HepG2 (cell line): ENCODE results near the gene LSM14B. TPM values are rescaled to one million over a fixed set of nuclear protein-coding genes. Genes with fewer than 3 reads are reported as not detected.

Experiments used
- BHLHE40 ChIP-seq: IDR thresholded peaks from 2 replicates; pipeline ENCODE4 v1.6.1; 2011; ENCODE audit warnings: low read length, improper control_type of control experiment
- ELF3 ChIP-seq: IDR thresholded peaks from 2 replicates; pipeline ENCODE4 v1.6.1; 2016; ENCODE audit warnings: missing genetic modification reagents, missing compliant biosample characterization
- HOXA3 ChIP-seq: sonication (generic); formaldehyde crosslinking; IDR thresholded peaks from 2 replicates; pipeline ENCODE4 v1.5.0; 2020; ENCODE audit warnings: missing genetic modification reagents
- KDM5B ChIP-seq: sonication (generic); formaldehyde crosslinking; IDR thresholded peaks from 2 replicates; pipeline ENCODE4 v1.4.0; 2020; ENCODE audit warnings: missing genetic modification reagents, mild to moderate bottlenecking, borderline replicate concordance
- NR2F6 ChIP-seq, 2 experiments: IDR thresholded peaks; 2 replicates each; pipeline ENCODE4 v1.6.1; 2016; ENCODE audit warnings: antibody characterized with exemption in 1 of 2, mild to moderate bottlenecking in 1 of 2
- RCOR2 ChIP-seq: IDR thresholded peaks from 2 replicates; pipeline ENCODE4 v1.6.1; 2016; ENCODE audit warnings: missing biosample characterization, missing genetic modification reagents
- REST ChIP-seq, 2 experiments: IDR thresholded peaks; 2 replicates each; pipeline ENCODE4 v1.6.1; 2011 to 2012; ENCODE audit warnings: low read length in 2 of 2, borderline replicate concordance in 1 of 2, low read depth in 1 of 2, mild to moderate bottlenecking in 1 of 2, moderate library complexity in 1 of 2
- SP4 ChIP-seq: sonication (generic); formaldehyde crosslinking; IDR thresholded peaks from 2 replicates; pipeline ENCODE4 v1.8.1; 2023; ENCODE audit warnings: mild to moderate bottlenecking, missing genetic modification reagents
- ZC3H13 ChIP-seq: sonication (generic); formaldehyde crosslinking; IDR thresholded peaks from 2 replicates; pipeline ENCODE4 v1.8.1; 2023; ENCODE audit warnings: mild to moderate bottlenecking, missing genetic modification reagents, moderate library complexity
- ZFP1 ChIP-seq: IDR thresholded peaks from 2 replicates; pipeline ENCODE4 v1.6.1; 2016
- ZMAT3 ChIP-seq: sonication (generic); formaldehyde crosslinking; conservative IDR thresholded peaks from 2 replicates; pipeline ENCODE4 v1.7.0; 2021; ENCODE audit warnings: missing genetic modification reagents
- ZNF558 ChIP-seq: sonication (generic); formaldehyde crosslinking; IDR thresholded peaks from 2 replicates; pipeline ENCODE4 v1.9.0; 2022; ENCODE audit warnings: mild to moderate bottlenecking, missing genetic modification reagents, borderline replicate concordance
- ZNF564 ChIP-seq: sonication (generic); formaldehyde crosslinking; IDR thresholded peaks from 2 replicates; pipeline ENCODE4 v1.8.1; 2023; ENCODE audit warnings: mild to moderate bottlenecking, missing genetic modification reagents
- ZNF567 ChIP-seq: sonication (generic); formaldehyde crosslinking; IDR thresholded peaks from 2 replicates; pipeline ENCODE4 v1.8.1; 2023; ENCODE audit warnings: mild to moderate bottlenecking, missing genetic modification reagents, borderline replicate concordance
- ZNF607 ChIP-seq: sonication (generic); formaldehyde crosslinking; IDR thresholded peaks from 2 replicates; pipeline ENCODE4 v1.5.1; 2020; ENCODE audit warnings: missing genetic modification reagents, mild to moderate bottlenecking, borderline replicate concordance
- ZSCAN22 ChIP-seq: sonication (generic); formaldehyde crosslinking; IDR thresholded peaks from 2 replicates; pipeline ENCODE4 v1.4.0; 2020; ENCODE audit warnings: mild to moderate bottlenecking, missing genetic modification reagents
- polyA plus RNA-seq, 8 experiments: library from polyadenylated mRNA; depleted of rRNA in 3 of 8; stranded (reverse) in 7 of 8; unstranded in 1 of 8; fragments of >200 nt; fragmentation: Illumina TruSeq in 4 of 8; extraction: Trizol in 4 of 8; gene quantifications; 2 replicates each; pipeline versions ENCODE4 v1.2.1 to v1.2.3, GENCODE V29; 2011 to 2016; ENCODE audit warnings: low read depth in 4 of 8, missing spikeins in 1 of 8, mixed read lengths in 1 of 8; ENCODE audit not compliant: insufficient read depth in 1 of 8
- total RNA-seq, 5 experiments: library from RNA; depleted of rRNA; stranded (reverse); fragments of >200 nt; fragmentation: Illumina TruSeq; extraction: Trizol; gene quantifications; 2 replicates each; pipeline ENCODE4 v1.2.3, GENCODE V29; 2016; ENCODE audit warnings: low read depth in 1 of 5
- TF ChIP-seq, protein P1 (sequence below): sonication (generic); formaldehyde crosslinking; IDR thresholded peaks from 2 replicates; pipeline ENCODE4 v1.5.1; 2020; ENCODE audit warnings: mild to moderate bottlenecking, moderate library complexity, missing genetic modification reagents
- TF ChIP-seq, protein P2 (sequence below): sonication (generic); formaldehyde crosslinking; IDR thresholded peaks from 2 replicates; pipeline ENCODE4 v1.5.0; 2020; ENCODE audit warnings: missing genetic modification reagents
- TF ChIP-seq, protein P3 (sequence below): sonication (generic); formaldehyde crosslinking; IDR thresholded peaks from 2 replicates; pipeline ENCODE4 v1.4.0; 2020; ENCODE audit warnings: low read depth, mild to moderate bottlenecking, missing genetic modification reagents
- TF ChIP-seq, protein P4 (sequence below): IDR thresholded peaks from 2 replicates; pipeline ENCODE4 v1.6.1; 2016; ENCODE audit warnings: missing biosample characterization, missing genetic modification reagents, low read depth

LSM14B gene
- total and polyA plus RNA-seq, 2 of the 13 experiments (the other 11 are each of a cell fraction or from before 2014, with no cell fraction given): 43.3 to 79.2 TPM

DNA sequence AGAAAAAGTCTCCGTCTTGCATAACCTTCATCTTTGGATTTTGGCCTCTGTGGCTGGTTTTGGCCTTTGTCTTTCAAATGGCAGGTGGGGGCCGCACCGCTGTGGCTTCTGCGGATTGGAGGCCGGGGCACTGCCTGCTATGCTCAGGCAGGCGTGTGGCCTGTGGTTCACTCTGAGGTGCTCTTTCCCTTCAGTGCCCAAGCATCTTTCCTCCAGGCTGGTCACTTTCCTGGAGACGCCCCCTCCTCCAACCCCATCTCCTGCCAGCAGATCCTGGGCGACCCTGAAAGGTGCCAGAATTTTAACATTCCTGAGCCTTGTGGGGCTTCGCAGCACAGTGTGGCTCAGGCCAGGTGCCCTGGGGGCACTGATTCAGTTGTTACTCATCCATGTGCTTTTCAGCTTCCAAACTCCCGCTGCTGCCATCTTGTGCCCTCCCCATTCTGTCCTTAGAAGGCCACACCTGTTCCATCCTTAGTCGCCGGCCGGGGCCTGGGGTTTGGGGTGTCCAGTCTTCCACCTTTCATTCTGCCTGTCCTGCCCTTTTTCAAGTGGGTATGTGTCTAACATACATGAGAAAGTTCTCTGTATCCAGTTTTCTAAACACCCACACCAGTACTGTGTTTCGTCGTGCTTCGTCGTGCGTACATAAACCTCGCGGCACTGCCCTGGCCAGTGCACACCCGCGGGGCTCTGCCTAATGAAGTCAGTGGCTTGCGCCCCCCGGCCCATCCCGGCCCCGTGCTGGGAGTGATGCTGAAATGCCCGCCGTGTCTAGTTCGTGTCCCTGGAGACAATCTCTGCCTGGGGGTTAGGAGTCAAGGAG, 33.4 kb downstream of the LSM14B start (continued):
- TF ChIP-seq REST (IDR thresholded peaks at IDR 0.05; ENCODE audit: borderline replicate concordance in 1 of 2, low read depth in 1 of 2, low read length in 2 of 2): no peak
- TF ChIP-seq ELF3 (CRISPR knock-in tag): no peak
- peak; percentile 78 for TF ChIP-seq ZMAT3 (CRISPR knock-in tag)
- TF ChIP-seq, protein P1, sequence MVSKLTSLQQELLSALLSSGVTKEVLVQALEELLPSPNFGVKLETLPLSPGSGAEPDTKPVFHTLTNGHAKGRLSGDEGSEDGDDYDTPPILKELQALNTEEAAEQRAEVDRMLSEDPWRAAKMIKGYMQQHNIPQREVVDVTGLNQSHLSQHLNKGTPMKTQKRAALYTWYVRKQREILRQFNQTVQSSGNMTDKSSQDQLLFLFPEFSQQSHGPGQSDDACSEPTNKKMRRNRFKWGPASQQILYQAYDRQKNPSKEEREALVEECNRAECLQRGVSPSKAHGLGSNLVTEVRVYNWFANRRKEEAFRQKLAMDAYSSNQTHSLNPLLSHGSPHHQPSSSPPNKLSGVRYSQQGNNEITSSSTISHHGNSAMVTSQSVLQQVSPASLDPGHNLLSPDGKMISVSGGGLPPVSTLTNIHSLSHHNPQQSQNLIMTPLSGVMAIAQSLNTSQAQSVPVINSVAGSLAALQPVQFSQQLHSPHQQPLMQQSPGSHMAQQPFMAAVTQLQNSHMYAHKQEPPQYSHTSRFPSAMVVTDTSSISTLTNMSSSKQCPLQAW (CRISPR knock-in tag): no peak
- TF ChIP-seq, protein P2, sequence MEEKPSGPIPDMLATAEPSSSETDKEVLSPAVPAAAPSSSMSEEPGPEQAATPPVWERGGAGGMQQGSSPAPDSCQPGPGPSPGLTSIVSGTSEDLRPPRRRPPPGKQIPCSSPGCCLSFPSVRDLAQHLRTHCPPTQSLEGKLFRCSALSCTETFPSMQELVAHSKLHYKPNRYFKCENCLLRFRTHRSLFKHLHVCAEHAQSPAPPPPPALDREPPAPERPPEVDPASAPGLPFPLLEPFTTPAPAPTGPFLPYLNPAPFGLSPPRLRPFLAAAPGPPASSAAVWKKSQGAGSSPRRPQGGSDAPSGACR (CRISPR knock-in tag): no peak
- TF ChIP-seq HOXA3 (CRISPR knock-in tag): peak; percentile 91
- peak; percentile 54; the same call in 1 of the 2 replicates for TF ChIP-seq KDM5B
- TF ChIP-seq, protein P3, sequence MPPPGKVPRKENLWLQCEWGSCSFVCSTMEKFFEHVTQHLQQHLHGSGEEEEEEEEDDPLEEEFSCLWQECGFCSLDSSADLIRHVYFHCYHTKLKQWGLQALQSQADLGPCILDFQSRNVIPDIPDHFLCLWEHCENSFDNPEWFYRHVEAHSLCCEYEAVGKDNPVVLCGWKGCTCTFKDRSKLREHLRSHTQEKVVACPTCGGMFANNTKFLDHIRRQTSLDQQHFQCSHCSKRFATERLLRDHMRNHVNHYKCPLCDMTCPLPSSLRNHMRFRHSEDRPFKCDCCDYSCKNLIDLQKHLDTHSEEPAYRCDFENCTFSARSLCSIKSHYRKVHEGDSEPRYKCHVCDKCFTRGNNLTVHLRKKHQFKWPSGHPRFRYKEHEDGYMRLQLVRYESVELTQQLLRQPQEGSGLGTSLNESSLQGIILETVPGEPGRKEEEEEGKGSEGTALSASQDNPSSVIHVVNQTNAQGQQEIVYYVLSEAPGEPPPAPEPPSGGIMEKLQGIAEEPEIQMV (CRISPR knock-in tag): no peak
- TF ChIP-seq ZFP1 (CRISPR knock-in tag): no peak
- no peak; the same call in 1 of the 2 replicates for TF ChIP-seq ZNF564 (CRISPR knock-in tag)
- peak; percentile 65; the same call in 1 of the 2 replicates for TF ChIP-seq NR2F6 (IDR thresholded peaks at IDR 0.05)
- TF ChIP-seq NR2F6 (CRISPR knock-in tag; IDR thresholded peaks at IDR 0.05): peak; percentile 55; the same call in 1 of the 2 replicates
- no peak for TF ChIP-seq ZC3H13
- no peak for TF ChIP-seq BHLHE40
- TF ChIP-seq ZSCAN22 (CRISPR knock-in tag): no peak
- no peak for TF ChIP-seq ZNF567
- TF ChIP-seq, protein P4, sequence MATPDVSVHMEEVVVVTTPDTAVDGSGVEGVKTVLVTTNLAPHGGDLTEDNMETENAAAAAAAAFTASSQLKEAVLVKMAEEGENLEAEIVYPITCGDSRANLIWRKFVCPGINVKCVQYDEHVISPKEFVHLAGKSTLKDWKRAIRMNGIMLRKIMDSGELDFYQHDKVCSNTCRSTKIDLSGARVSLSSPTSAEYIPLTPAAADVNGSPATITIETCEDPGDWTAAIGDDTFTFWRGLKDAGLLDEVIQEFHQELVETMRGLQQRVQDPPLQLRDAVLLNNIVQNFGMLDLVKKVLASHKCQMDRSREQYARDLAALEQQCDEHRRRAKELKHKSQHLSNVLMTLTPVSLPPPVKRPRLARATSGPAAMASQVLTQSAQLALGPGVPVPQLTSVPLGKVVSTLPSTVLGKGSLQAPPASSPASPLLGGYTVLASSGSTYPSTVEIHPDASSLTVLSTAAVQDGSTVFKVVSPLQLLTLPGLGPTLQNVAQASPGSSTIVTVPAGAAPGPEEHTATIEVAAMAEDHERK (CRISPR knock-in tag): no peak
- TF ChIP-seq RCOR2 (CRISPR knock-in tag): 0 out of 2 replicates have a peak, but pooled peaks have one; percentile 44
- no peak for TF ChIP-seq ZNF607 (CRISPR knock-in tag)
- TF ChIP-seq ZNF558: no peak
- TF ChIP-seq SP4 (CRISPR knock-in tag): peak; percentile 60; the same call in 1 of the 2 replicates
